ENCODE measurements around the gene NEGR1. TPM values are rescaled to one million over a fixed set of nuclear protein-coding genes. Genes with fewer than 3 reads are reported as not detected.

The NEGR1 gene
- total RNA-seq, 2 experiments from 2014 or later: not detected

GRCh38 chr1:71533950-71534349 is 748.4 kb downstream of the NEGR1 start:
- Histone ChIP-seq H3K4me2 (ENCODE audit: low read length) (no peak overlapping the region), H3K4me1 (ENCODE audit: insufficient read depth, low read length, poor library complexity, severe bottlenecking) (no peaks in the 10 kb centered on the region), H3K27ac (ENCODE audit: low read depth, low read length, poor library complexity, severe bottlenecking) (no peak overlapping the region), H3K9me2 (ENCODE audit: insufficient read depth, low read length) (no peaks in the 10 kb centered on the region), H3K4me3 (ENCODE audit: low read depth, low read length, poor library complexity, severe bottlenecking) (no peak overlapping the region), H4K20me1 (ENCODE audit: insufficient read depth, low read length) (no peaks in the 10 kb centered on the region), H3K9me3 (ENCODE audit: low read length) (no peaks in the 10 kb centered on the region), H3K36me3 (ENCODE audit: insufficient read depth, low read length) (no peaks in the 10 kb centered on the region), H2AFZ (ENCODE audit: low read length) (no peak overlapping the region), H3K79me2 (ENCODE audit: insufficient read depth, low read depth, low read length) (no peaks in the 10 kb centered on the region)
- ChIA-PET POLR2A (interaction anchor here (0.5 kb wide), 1 partner anchor 10 kb away, joined by 3 read pairs; no protein-coding TSS in a partner anchor), CTCF (ENCODE audit: unreplicated experiment) (no interaction called here)
- no peak for DNase-seq (ENCODE audit: low spot score)
- intact Hi-C loops (cut with micrococcal nuclease; ENCODE audit: unreplicated experiment): no loop called here
- TF ChIP-seq, protein P1, sequence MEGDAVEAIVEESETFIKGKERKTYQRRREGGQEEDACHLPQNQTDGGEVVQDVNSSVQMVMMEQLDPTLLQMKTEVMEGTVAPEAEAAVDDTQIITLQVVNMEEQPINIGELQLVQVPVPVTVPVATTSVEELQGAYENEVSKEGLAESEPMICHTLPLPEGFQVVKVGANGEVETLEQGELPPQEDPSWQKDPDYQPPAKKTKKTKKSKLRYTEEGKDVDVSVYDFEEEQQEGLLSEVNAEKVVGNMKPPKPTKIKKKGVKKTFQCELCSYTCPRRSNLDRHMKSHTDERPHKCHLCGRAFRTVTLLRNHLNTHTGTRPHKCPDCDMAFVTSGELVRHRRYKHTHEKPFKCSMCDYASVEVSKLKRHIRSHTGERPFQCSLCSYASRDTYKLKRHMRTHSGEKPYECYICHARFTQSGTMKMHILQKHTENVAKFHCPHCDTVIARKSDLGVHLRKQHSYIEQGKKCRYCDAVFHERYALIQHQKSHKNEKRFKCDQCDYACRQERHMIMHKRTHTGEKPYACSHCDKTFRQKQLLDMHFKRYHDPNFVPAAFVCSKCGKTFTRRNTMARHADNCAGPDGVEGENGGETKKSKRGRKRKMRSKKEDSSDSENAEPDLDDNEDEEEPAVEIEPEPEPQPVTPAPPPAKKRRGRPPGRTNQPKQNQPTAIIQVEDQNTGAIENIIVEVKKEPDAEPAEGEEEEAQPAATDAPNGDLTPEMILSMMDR (conservative IDR thresholded peaks at IDR 0.05; ENCODE audit: low read length): no peak
- no peak for TF ChIP-seq EZH2phosphoT487 (IDR thresholded peaks at IDR 0.05; ENCODE audit: borderline replicate concordance, low read depth, low read length)
- BruUV-seq (replicated peaks): no TSS peak

- Histone ChIP-seq H4K20me1 (ENCODE audit: insufficient read depth, low read length) (no peaks in the 10 kb centered on the region), H3K9me3 (ENCODE audit: low read length) (no peaks in the 10 kb centered on the region), H3K79me2 (ENCODE audit: insufficient read depth, low read depth, low read length) (no peaks in the 10 kb centered on the region), H3K9me2 (ENCODE audit: insufficient read depth, low read length) (no peaks in the 10 kb centered on the region), H3K4me2 (ENCODE audit: low read length) (no peak overlapping the region), H3K4me1 (ENCODE audit: insufficient read depth, low read length, poor library complexity, severe bottlenecking) (no peaks in the 10 kb centered on the region), H2AFZ (ENCODE audit: low read length) (no peak overlapping the region), H3K4me3 (ENCODE audit: low read depth, low read length, poor library complexity, severe bottlenecking) (no peak overlapping the region), H3K36me3 (ENCODE audit: insufficient read depth, low read length) (no peaks in the 10 kb centered on the region), H3K27ac (ENCODE audit: low read depth, low read length, poor library complexity, severe bottlenecking) (no peak overlapping the region)
- POLR2A ChIA-PET: interaction anchor here (0.7 kb wide), 1 partner anchor 39 kb away, joined by 3 read pairs; no protein-coding TSS in a partner anchor
- BruUV-seq (replicated peaks): no TSS peak
- intact Hi-C loops (cut with micrococcal nuclease; ENCODE audit: unreplicated experiment): no loop called here
- CTCF ChIA-PET (ENCODE audit: unreplicated experiment): interaction anchor here (0.5 kb wide), 1 partner anchor 142 kb away, joined by 3 read pairs; no protein-coding TSS in a partner anchor
- TF ChIP-seq, protein P1 (conservative IDR thresholded peaks at IDR 0.05; ENCODE audit: low read length): no peak
- TF ChIP-seq EZH2phosphoT487 (IDR thresholded peaks at IDR 0.05; ENCODE audit: borderline replicate concordance, low read depth, low read length): no peak
- no peak for DNase-seq (ENCODE audit: low spot score)
Observed at GRCh38 chr1:71532343-71532742, 750.0 kb downstream of the NEGR1 start.

GRCh38 chr1:71526824-71527223 is 755.5 kb downstream of the NEGR1 start:
- H3K79me2 ChIP-seq (ENCODE audit: insufficient read depth, low read depth, low read length): no peaks in the 10 kb centered on the region
- H3K9me2 ChIP-seq (ENCODE audit: insufficient read depth, low read length): no peaks in the 10 kb centered on the region
- no peaks in the 10 kb centered on the region for H4K20me1 ChIP-seq (ENCODE audit: insufficient read depth, low read length)
- ChIA-PET CTCF (ENCODE audit: unreplicated experiment) (no interaction called here), POLR2A (no interaction called here)
- H2AFZ ChIP-seq (ENCODE audit: low read length): no peak overlapping the region
- intact Hi-C loops (cut with micrococcal nuclease; ENCODE audit: unreplicated experiment): loop anchor here (10.0 kb wide), 1 partner anchor 432 kb away; no protein-coding TSS in a partner anchor
- no peak overlapping the region for H3K4me3 ChIP-seq (ENCODE audit: low read depth, low read length, poor library complexity, severe bottlenecking)
- H3K4me2 ChIP-seq (ENCODE audit: low read length): no peak overlapping the region
- no peaks in the 10 kb centered on the region for H3K36me3 ChIP-seq (ENCODE audit: insufficient read depth, low read length)
- DNase-seq (ENCODE audit: low spot score): no peak
- H3K27ac ChIP-seq (ENCODE audit: low read depth, low read length, poor library complexity, severe bottlenecking): no peak overlapping the region
- no peaks in the 10 kb centered on the region for H3K4me1 ChIP-seq (ENCODE audit: insufficient read depth, low read length, poor library complexity, severe bottlenecking)
- no TSS peak for BruUV-seq (replicated peaks)
- TF ChIP-seq, protein P1 (conservative IDR thresholded peaks at IDR 0.05; ENCODE audit: low read length): no peak
- no peak for TF ChIP-seq EZH2phosphoT487 (IDR thresholded peaks at IDR 0.05; ENCODE audit: borderline replicate concordance, low read depth, low read length)
- no peaks in the 10 kb centered on the region for H3K9me3 ChIP-seq (ENCODE audit: low read length)

All from OCI-LY7 (cell line).